Measurements from ENCODE around the gene AKAP1. TPM values are rescaled to one million over a fixed set of nuclear protein-coding genes. Genes with fewer than 3 reads are reported as not detected.

Gene AKAP1
- polyA plus RNA-seq, 1 donor from 2014 or later: 38.7 TPM

- no peaks in the 10 kb centered on the region for H3K79me2 ChIP-seq (replicated peaks; ENCODE audit: insufficient read depth, low read length)
- H3K27me3 ChIP-seq (ENCODE audit: insufficient read depth, low read depth, low read length): no peaks in the 10 kb centered on the region
- no peak for TF ChIP-seq TAF1 (IDR thresholded peaks at IDR 0.05; ENCODE audit: low read depth)
- TF ChIP-seq POLR2AphosphoS5 (IDR thresholded peaks at IDR 0.05): no peak
- TF ChIP-seq EP300 (conservative IDR thresholded peaks at IDR 0.05; ENCODE audit: poor library complexity, severe bottlenecking): no peak
- TF ChIP-seq RAD21 (conservative IDR thresholded peaks at IDR 0.05): no peak
- TF ChIP-seq MXI1 (conservative IDR thresholded peaks at IDR 0.05; ENCODE audit: poor library complexity, severe bottlenecking): no peak
- TF ChIP-seq EZH2 (IDR thresholded peaks at IDR 0.05; ENCODE audit: borderline replicate concordance, insufficient read depth, low read length, poor library complexity, severe bottlenecking): no peak
- no peak for TF ChIP-seq CTCF (IDR thresholded peaks at IDR 0.05; ENCODE audit: poor library complexity, severe bottlenecking)
- TF ChIP-seq REST (IDR thresholded peaks at IDR 0.05; ENCODE audit: borderline replicate concordance): no peak
- H3K4me2 ChIP-seq (ENCODE audit: low read length): no peak overlapping the region
- no peaks in the 10 kb centered on the region for H3K36me3 ChIP-seq (ENCODE audit: insufficient read depth, low read length)
- no peak overlapping the region for H3K4me3 ChIP-seq (ENCODE audit: low read length)
- no peaks in the 10 kb centered on the region for H4K20me1 ChIP-seq (ENCODE audit: insufficient read depth)
- no peaks in the 10 kb centered on the region for H3F3A ChIP-seq (ENCODE audit: insufficient read depth, low read length, poor library complexity, severe bottlenecking)
- no peaks in the 10 kb centered on the region for H3K9me3 ChIP-seq (ENCODE audit: low read length)
- no peak overlapping the region for H3K9ac ChIP-seq (ENCODE audit: low read length)
- H2AFZ ChIP-seq (ENCODE audit: low read depth, low read length): no peak overlapping the region
- H3K9me2 ChIP-seq (ENCODE audit: insufficient read depth, low read length): no peaks in the 10 kb centered on the region
- no peak overlapping the region for H3K27ac ChIP-seq (ENCODE audit: low read length)
Measured at GRCh38 chr17:57051886-57052361, 33.1 kb upstream of the AKAP1 start.

GRCh38 chr17:57062865-57063264 is 22.2 kb upstream of the AKAP1 start:
- Histone ChIP-seq H3K4me3 (ENCODE audit: low read length) (no peak overlapping the region), H3K9me3 (ENCODE audit: low read length) (no peaks in the 10 kb centered on the region), H4K20me1 (ENCODE audit: insufficient read depth) (no peaks in the 10 kb centered on the region), H3K79me2 (replicated peaks; ENCODE audit: insufficient read depth, low read length) (no peaks in the 10 kb centered on the region), H3K27ac (ENCODE audit: low read length) (no peak overlapping the region), H2AFZ (ENCODE audit: low read depth, low read length) (no peak overlapping the region), H3F3A (ENCODE audit: insufficient read depth, low read length, poor library complexity, severe bottlenecking) (no peaks in the 10 kb centered on the region), H3K4me2 (ENCODE audit: low read length) (no peak overlapping the region), H3K9me2 (ENCODE audit: insufficient read depth, low read length) (no peaks in the 10 kb centered on the region), H3K36me3 (ENCODE audit: insufficient read depth, low read length) (no peaks in the 10 kb centered on the region), H3K9ac (ENCODE audit: low read length) (no peak overlapping the region), H3K27me3 (ENCODE audit: insufficient read depth, low read depth, low read length) (no peaks in the 10 kb centered on the region)
- TF ChIP-seq REST (IDR thresholded peaks at IDR 0.05; ENCODE audit: borderline replicate concordance): no peak
- no peak for TF ChIP-seq MXI1 (conservative IDR thresholded peaks at IDR 0.05; ENCODE audit: poor library complexity, severe bottlenecking)
- no peak for TF ChIP-seq EZH2 (IDR thresholded peaks at IDR 0.05; ENCODE audit: borderline replicate concordance, insufficient read depth, low read length, poor library complexity, severe bottlenecking)
- TF ChIP-seq RAD21 (conservative IDR thresholded peaks at IDR 0.05): no peak
- TF ChIP-seq EP300 (conservative IDR thresholded peaks at IDR 0.05; ENCODE audit: poor library complexity, severe bottlenecking): no peak
- no peak for TF ChIP-seq SMC3 (conservative IDR thresholded peaks at IDR 0.05; ENCODE audit: poor library complexity)
- TF ChIP-seq CTCF (IDR thresholded peaks at IDR 0.05; ENCODE audit: poor library complexity, severe bottlenecking): no peak
- no peak for TF ChIP-seq TAF1 (IDR thresholded peaks at IDR 0.05; ENCODE audit: low read depth)
- no peak for TF ChIP-seq POLR2AphosphoS5 (IDR thresholded peaks at IDR 0.05)
